Ishikawa (cell line): ENCODE measurements around the gene RPS15.
A peak's percentile ranks its signal among the peaks of the same experiment; 100 is the strongest.

Experiments
- CEBPB ChIP-seq: IDR thresholded peaks from 2 replicates; pipeline ENCODE4 v1.6.1; 2012
- CREB1 ChIP-seq: IDR thresholded peaks from 2 replicates; pipeline ENCODE4 v1.6.1; 2012; ENCODE audit warnings: low read depth
- EGR1 ChIP-seq: IDR thresholded peaks from 2 replicates; pipeline ENCODE4 v1.6.1; 2012
- EP300 ChIP-seq: IDR thresholded peaks from 2 replicates; pipeline ENCODE4 v1.6.1; 2012; ENCODE audit warnings: borderline replicate concordance
- FOXM1 ChIP-seq: IDR thresholded peaks from 2 replicates; pipeline ENCODE4 v1.6.1; 2012; ENCODE audit warnings: low read depth, borderline replicate concordance
- MAX ChIP-seq: IDR thresholded peaks from 2 replicates; pipeline ENCODE4 v1.6.1; 2012
- NFIC ChIP-seq: IDR thresholded peaks from 2 replicates; pipeline ENCODE4 v1.6.1; 2012
- RAD21 ChIP-seq: IDR thresholded peaks from 2 replicates; pipeline ENCODE4 v1.6.1; 2012; ENCODE audit warnings: low read depth
- REST ChIP-seq: IDR thresholded peaks from 2 replicates; pipeline ENCODE4 v1.6.1; 2012; ENCODE audit warnings: low read depth, mild to moderate bottlenecking
- TAF1 ChIP-seq: IDR thresholded peaks from 2 replicates; pipeline ENCODE4 v1.6.1; 2012; ENCODE audit warnings: low read depth, mild to moderate bottlenecking
- TCF12 ChIP-seq: IDR thresholded peaks from 2 replicates; pipeline ENCODE4 v1.6.1; 2012; ENCODE audit warnings: low read depth
- TEAD4 ChIP-seq: IDR thresholded peaks from 2 replicates; pipeline ENCODE4 v1.6.1; 2012
- YY1 ChIP-seq: IDR thresholded peaks from 2 replicates; pipeline ENCODE4 v1.6.1; 2012; ENCODE audit warnings: low read depth
- ZBTB7A ChIP-seq: IDR thresholded peaks from 2 replicates; pipeline ENCODE4 v1.6.1; 2012; ENCODE audit warnings: low read depth
- TF ChIP-seq, protein P1 (sequence below): IDR thresholded peaks from 2 replicates; pipeline ENCODE4 v1.6.1; 2012

RPS15 gene

GRCh38 chr19:1470305-1471009, 32.3 kb downstream of the RPS15 start:
- TF ChIP-seq MAX (peak; percentile 28; the same call in 1 of the 2 replicates), TCF12 (peak; percentile 44), CREB1 (no peak), TAF1 (peak; percentile 34; the same call in 1 of the 2 replicates), EGR1 (no peak)

GRCh38 chr19:1471010-1471514, 32.9 kb downstream of the RPS15 start:
- TF ChIP-seq EGR1 (no peak), TEAD4 (no peak), RAD21 (no peak), ZBTB7A (0 out of 2 replicates have a peak, but pooled peaks have one; percentile 62)

DNA sequence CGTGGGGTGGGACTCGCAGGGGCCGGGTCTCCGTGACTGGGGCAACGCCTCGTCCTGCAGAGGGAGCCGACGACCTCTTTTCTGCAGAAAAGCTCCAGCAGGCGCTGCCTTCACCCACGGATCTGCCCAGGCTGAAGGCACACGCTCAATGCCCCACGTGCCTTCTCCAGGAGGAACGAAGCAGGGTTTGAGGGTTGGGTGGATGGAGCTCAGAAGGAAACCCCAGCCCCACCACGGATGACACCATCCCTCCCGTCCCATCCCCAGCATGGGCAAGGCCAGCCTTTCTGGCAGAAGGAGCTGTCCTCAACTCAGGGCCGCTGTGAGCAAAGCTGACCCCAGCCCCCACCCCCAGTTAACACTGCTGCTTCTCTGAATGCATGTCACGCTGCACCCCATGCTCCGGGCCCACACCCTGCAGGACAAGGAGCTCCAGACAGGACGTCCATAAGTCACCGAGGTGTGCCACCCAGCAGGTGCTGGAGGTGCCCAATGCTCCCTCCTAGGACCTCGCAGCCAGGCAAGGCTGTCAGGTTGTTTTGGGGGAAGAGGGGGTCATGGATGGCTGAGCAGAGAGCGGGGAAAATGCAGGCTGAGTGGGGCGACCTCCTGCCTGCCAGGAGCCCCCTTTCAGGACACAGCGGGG, 33.4 kb downstream of the RPS15 start:
- TF ChIP-seq TAF1 (no peak), CREB1 (no peak), RAD21 (peak; percentile 15; the same call in 1 of the 2 replicates), MAX (peak; percentile 43; the same call in 1 of the 2 replicates), ZBTB7A (no peak)
- TF ChIP-seq, protein P1, sequence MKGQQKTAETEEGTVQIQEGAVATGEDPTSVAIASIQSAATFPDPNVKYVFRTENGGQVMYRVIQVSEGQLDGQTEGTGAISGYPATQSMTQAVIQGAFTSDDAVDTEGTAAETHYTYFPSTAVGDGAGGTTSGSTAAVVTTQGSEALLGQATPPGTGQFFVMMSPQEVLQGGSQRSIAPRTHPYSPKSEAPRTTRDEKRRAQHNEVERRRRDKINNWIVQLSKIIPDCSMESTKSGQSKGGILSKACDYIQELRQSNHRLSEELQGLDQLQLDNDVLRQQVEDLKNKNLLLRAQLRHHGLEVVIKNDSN = peak; percentile 54

DNA sequence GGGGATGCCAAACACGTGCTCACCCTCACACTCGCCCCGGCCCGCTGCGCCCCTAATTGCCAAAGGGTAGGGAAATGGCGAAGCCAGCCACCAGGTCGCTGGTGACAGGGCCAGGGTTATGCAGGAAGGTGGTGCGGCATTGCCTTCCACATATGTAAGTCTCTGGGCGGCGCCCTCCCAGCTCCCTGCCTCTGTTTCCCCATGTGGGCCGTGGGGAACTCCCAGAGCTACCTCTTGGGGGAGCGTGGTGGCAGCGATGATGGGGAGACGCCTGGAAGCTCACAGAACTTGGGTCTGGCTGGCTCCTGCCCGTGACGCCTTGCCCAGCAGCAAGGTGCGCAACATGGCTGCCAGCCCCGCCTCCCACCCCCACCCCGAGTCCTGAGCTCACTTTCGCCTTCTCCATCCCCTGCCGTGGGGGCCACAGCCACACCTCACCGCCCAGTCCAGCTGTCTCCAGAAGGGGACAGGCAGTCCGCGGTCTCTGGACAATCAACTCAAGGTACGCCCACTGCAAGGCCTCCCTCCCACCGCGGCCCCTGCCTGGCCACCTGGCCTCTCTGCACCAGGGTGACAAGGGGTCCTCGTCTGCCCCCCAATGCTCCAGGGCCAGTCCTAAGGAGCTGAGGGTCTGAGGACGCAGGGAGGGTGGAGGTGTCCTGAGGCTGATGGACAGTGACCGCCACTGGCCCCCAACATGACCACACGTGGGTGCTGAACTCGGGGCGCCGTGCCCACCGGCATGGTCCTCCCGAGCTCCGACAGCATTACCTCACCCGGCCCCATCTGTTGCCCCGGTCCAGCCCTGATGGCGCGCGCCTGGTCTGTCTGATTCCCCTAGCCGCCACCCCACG, 34.3 kb downstream of the RPS15 start:
- TF ChIP-seq RAD21 = no peak
- TF ChIP-seq CEBPB = no peak
- 0 out of 2 replicates have a peak, but pooled peaks have one; percentile 14 for TF ChIP-seq YY1
- TF ChIP-seq TCF12 = no peak
- TF ChIP-seq NFIC = no peak
- no peak for TF ChIP-seq ZBTB7A
- TF ChIP-seq TAF1 = no peak
- no peak for TF ChIP-seq EP300

DNA sequence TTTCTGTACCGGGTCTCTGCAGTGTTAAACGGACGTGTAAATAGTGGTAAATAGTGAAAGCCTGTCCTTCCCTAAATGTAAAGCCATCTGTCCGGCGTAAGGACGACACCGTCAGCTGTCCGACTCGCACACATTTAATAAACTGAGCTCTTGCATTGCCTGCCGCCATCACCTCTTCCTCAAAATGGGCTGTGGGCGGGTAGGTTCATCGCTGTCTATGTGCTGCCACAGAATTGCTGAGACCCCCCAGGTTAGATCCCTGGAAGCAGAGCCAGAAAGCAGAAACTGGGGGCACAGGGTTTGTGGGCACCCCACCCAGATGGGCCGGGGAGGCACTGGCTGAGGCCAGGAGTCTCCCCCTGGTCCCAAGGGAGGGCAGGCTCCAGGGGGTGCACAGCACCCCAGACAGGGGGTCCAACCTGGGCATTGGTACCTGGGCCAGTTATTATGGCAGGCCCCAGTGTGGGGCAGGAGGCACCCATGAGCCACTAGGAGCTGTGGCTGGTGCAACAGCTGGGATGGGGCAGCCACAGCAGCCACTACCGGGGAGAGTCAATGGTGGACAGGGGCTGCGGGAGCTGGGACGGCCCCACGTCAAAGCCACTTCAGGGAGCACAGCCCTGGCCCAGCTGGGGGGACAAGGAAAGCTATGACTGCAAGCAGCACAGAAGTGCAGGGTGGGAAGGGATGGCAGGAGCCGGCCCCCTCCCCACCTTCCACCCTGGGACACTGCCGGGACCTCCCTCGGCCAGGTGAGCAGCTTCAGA, 35.1 kb downstream of the RPS15 start:
- TF ChIP-seq FOXM1 (no peak), REST (no peak), TCF12 (no peak), ZBTB7A (no peak), TEAD4 (no peak), EGR1 (no peak), CEBPB (no peak), YY1 (no peak), RAD21 (no peak), EP300 (no peak)
- TF ChIP-seq, protein P1 = no peak

- TF ChIP-seq MAX (no peak), TEAD4 (no peak), CEBPB (no peak), REST (no peak), ZBTB7A (no peak), TAF1 (no peak), CREB1 (no peak), NFIC (no peak), TCF12 (no peak)
- TF ChIP-seq, protein P1 = no peak
Measured at GRCh38 chr19:1474011-1474764, 36.0 kb downstream of the RPS15 start.
